Glomerular visceral epithelial cell (primary cell): ENCODE measurements around the gene ALAD.
"Not testable (repeated sequence)": the region's sequence is repeated elsewhere in the genome, so short reads cannot be mapped to it uniquely, and the experiment has no call there.

ENCODE experiments used
- DNase-seq: peaks from one replicate; pipeline ENCODE4 v3.0.0-alpha.2; 2016; ENCODE audit errors: extremely low spot score

The ALAD gene

DNA sequence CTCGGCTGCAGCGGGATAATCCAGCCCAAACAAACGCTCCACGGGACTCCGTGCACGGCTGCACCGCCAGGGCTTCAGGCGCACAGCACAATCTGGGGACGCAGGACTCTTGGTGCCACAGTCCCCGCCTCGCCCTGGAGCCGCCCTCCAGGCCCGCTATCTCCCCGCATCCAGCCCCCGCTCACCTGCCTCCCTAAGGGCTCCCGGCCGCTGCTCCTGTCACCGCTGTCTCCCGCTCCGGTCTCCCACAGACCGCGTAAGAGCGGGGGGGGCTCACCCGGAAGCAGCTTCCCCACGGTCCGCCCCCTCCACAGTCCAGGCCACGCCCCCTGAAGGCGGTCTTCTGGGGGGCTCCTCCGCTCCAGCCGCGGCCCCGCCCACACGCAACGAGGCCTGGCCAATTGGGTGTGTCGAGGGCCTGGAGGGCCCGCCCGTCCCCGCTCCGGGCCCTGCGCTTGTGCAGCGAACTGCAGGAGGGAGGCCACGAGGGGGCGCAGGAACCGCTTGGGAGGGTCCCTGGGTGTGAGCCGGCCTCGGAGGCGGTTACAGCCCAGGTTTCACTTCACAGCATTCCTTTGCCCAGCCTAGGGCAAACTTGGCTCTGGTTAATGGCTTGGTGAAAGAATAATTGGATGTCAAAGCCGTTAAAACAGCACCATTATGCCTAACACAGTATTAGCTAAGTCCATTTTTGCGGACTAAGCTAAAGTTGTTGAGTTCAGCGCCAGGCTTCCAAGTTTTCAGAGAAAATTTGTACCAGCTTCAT, at the start of gene ALAD:
Gene ALAD (minus strand): TSS at position 258 of the 766 bp plus-strand sequence. CDS start 7,725 bp downstream, outside the sequence.
- DNase-seq = peak; percentile 99

DNA sequence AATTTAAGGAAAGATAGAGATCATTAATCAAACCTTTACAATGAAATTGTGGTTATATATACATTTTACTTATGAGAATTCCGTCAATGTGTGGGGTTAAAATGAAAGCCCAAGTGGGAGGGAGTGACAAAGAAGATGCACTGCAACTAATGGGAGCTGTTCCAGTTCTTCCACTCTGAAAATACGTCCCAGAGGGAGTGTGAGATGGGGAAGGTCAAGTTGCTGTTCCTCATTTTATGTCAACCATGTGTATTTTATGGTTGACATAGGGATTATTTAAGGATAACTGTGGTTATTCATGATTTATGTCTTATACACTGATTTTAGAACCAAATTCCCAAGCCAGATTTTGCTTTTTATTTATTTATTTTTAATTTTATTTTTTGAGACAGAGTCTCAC, 48.3 kb upstream of the ALAD start:
- DNase-seq = no peak

DNA sequence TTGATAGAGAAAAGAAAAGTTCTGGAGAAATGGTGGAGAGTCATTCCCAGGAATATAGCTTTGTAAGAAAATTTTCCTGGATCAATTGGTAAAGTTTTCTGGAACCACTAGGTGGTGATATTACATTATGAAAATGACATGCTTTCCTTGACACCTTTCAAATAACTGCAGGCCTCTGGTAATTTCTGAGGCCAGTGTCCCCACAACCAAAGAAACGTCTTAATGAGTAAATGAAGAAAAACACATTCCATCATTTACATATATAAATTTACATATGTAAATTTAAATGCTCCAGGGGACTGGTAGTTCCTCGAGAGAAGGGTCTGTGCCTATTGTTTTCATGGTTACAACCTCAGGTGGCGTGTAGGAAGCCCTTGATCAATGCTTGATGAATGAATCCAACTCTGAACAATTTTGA, 45.2 kb upstream of the ALAD start:
- DNase-seq = peak; percentile 58

DNA sequence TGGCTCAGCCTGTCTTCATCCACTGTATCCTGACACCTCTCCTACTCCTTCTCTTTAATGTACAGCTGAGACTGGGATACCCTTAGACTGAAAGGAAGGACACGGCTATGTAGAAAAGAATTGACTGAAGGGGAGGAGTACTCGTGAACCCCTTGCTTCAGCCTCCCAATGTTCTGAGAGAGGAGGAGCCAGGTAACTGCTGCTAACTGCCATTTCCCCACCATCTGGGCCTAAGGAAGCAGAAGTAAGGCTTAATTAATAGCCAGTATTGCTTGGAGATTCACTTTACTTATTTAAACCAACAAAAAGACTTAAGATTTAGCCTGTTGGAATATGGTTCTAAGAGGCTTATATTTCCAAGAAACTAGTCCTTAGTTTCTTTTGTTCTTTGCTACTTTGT, 43.7 kb upstream of the ALAD start:
- no peak for DNase-seq

DNA sequence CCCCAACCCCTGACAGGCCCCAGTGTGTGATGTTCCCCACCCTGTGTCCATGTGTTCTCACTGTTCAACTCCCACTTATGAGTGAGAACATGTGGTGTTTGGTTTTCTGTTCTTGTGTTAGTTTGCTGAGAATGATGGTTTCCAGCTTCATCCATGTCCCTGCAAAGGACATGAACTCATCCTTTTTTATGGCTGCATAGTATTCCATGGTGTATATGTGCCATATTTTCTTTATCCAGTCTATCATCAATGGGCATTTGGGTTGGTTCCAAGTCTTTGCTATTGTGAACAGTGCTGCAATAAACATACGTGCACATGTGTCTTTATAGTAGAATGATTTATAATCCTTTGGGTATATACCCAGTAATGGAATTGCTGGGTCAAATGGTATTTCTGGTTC, 36.6 kb upstream of the ALAD start:
- not testable (repeated sequence) for DNase-seq

DNA sequence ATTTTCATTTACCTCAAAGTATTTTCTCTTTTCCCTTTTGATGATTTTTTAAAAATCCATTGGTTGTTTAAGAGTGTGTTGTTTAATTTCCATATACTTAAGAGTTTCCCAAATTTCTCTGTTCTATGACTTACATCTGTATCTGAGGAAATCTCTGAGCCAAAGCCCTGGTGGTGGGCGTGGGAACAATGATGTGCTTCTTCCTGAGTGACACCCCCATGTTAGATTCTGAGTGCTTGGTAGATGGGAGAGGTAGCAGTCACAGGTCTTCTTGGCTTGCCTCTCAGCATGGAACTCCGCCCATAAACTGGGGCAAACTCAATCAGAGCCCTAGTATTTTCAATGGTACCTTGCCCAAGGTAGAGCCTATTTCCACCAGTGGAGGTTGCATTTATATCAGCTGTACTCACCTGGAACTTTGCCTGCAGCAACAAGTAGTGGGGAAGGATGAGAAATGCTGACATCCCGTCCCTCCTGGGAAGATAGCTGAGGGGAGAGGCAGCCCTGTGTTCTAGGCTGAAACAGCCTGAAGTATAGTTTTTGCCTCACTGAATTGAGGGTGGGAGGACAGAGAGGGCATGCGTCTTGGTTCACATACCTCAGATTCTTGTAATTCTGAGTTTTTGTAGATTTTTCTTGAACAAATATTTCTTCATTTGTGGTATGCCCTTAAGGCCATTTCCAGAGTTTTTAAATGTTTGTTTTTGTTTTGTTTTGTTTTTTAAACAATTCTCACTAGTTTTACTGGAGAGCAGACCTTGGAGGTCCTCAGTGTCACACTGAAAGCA, 35.8 kb upstream of the ALAD start:
- DNase-seq = no peak

DNA sequence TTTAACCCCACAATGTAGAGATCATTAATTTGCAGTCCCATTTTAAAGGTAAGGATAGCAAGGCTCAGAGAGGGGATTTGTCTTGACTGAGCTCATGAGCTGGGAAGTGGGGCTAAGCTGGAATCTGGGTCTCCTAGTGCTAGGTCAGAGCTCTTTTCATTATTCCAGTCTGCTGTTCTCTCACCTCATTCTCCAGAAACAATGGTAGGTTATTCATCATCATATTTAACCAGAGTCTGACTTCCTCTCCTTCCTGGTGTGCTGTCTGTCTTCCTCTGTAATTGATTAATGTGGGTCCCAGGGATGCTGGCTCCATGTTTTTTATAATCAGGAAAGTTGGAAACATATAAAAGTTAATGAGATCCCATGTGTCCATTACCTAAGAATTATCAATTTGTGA, 30.1 kb upstream of the ALAD start:
- no peak for DNase-seq

DNA sequence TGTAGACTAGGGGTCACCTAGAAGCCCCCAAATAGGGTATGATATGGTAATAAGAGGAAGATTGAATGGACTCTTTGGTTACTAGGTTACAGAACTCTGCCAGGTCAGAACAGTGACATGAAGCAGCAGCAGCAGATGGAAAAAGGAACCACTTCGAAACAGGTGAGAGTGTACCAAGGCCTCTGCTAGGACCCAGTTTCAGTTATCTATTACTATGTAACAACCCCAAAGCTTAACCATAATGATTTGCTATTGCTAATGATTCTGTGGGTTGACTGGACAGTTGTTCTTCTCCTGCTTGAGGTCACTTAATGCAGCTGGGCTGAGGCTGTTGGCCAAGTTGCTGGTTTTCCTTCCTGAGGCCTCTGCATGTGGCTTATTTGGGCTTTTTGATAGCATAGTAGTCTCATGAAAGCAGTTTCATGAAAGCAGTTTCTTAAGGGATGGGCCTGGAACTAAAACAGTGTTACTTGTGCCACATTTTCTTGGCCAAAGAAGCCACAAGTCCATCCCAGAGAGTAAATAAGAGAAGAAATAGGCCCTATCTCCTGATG, 27.1 kb upstream of the ALAD start:
- no peak for DNase-seq

DNA sequence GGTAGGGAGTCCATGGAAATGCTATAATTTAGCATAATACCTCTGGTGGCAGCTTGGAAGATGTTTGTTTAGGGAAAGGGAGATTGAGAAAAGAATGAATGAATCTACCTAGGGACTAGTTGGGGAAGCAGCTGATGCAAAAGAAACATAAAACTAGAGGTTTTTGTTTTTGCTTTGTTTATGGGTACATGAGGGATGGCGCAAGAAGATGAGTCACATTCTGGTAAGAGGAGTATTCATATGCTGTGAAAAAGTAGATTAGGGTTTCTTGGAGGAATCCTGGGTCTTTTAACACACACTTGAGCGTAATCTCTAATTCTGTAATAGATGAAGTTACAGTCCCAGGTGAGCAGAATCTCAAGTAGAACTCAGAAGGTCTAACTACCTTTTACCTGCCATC, 26.5 kb upstream of the ALAD start:
- no peak for DNase-seq

DNA sequence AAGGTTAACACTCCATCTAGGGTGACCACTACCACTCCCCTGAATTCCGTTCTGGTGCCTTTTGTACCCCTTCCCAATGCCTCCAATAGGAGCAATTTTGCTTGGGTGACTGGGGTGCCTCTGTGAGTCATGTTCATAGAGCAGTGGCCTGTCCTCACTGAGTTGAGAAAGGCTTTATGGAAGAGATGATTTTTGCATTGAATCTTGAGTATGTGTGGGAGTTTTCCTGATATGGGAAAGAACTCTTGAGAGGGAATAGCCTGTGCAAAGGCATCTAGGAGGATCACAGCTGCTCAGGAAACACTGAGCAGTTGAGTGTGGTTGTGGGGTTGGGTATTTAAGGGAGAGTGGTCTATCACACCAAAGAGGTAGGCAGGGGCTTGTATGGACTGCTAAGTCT, 25.6 kb upstream of the ALAD start:
- DNase-seq = no peak

DNA sequence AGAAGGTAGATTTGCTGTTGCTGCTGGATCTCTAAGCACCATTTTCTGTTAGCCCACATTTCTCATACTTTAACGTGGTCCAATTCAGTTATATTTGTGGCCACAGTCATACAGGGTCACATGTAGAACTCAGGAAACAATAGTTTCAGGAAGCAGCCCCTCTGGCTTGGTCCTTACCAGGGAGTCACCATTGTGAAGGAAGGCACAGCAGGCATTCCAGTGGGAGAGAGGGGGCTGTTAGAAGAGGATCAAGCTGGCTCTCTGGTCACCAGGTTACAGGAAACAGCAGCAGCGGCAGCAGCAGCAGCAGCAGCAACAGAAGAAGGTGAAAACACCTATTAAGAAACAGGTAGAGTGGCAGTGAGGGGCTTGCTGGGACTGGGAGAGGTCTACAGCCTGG, 24.0 kb upstream of the ALAD start:
- DNase-seq = no peak

DNA sequence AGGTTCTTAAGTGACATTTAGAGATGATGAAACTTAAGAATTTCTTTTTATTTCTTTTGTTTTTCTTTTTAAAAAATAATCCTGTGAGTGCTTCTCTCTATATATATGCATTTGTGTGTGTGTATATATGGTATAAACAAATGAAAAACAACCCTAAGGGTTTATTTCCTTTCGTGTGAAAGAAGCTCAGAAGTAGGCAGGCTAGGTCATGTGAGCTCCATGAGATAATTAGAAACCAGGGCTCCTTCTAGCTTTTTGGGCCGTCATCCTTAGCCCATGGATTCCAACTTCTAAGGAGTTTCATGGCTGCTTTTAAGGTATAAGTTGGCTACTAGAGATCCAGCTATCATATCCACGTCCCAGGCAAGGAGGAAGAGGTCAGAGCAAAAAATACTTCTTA, 20.6 kb upstream of the ALAD start:
- DNase-seq = no peak

DNA sequence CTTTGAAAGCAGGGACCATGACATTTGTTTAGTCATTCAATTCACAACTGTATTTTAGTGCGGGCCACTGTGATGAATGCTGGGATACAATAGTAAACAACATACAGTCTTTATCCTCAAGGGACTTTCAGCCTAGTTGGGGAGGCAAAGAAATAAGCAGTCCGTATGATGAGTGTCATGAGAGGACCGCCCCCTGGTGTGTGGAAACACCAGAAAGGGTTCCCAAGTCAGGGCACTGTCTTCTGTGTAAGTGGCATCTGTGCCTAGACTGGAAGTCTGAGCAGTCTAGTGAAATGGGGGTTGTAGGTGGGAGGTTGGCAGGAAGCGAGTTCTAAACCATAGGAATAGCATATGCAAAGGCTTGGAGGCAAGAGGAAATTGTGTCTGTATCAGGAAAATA, 16.3 kb upstream of the ALAD start:
- no peak for DNase-seq

DNA sequence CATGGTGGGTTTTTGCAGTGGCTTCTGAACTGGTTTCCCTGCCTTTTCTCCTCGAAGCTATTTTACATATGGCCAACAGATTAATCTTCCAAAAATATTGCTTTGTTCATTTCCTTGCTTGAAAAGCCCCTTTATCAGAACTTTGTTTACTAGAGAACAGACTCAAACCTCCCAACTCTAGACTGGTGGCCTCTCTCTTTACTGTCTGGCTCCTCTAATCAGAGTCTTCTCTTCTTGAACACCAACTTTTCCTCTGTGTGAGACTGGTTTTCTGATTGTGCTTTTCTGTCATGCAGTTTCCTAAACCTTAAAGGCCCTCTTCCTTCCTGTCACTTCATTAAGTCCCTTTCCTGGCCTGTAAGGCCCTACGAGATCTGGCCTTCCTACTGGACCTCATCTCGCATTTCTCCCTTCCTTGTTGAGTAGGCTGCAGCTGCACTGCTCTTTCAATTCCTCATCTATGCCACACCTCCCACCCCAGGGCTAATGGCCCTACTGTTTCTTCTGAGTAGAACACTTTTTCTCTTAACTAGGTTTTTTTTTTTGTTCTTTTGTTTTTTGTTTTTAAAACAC, 15.2 kb upstream of the ALAD start:
- DNase-seq = no peak

DNA sequence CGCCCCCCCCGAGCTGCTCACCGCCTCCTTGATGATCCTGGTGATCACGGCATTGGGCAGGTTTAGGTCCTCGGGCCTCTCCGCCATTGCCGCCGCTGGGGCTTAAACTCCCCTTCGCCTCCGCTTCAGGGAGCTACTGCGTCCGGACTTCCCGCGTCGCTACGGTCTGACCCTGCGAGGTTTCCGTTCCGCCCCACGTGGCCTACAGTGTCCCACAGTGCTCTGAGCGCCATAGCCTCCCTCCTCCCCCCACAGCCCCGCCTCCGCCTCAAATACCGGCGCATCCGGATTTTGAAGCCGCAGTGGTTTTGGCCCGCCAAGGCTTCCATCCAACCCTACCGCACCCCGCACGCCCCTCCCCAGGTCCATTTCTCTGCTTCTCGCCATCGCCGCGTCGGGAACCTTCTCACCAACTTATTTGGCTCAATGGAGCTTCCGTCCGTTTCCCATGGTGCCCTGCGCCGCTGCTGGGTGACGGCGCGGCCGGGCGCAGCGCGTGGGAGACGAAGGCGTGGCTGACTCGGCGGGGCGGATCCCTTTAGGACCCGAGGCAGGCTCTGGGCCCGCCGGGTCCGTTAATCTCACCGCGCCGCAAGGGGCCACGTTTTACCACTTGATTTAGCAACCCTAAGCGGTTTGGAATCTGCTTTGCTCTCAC, 9.3 kb upstream of the ALAD start, which contains the start of the genes C9orf43 and POLE3:
Gene C9orf43 (plus strand): TSS at position 541 of the 658 bp plus-strand sequence. CDS start 2,747 bp downstream, outside the sequence.
Gene POLE3 (minus strand): TSS at position 469 of the 658 bp plus-strand sequence. CDS start 382 bp downstream, at position 87.
- DNase-seq = peak; percentile 95

DNA sequence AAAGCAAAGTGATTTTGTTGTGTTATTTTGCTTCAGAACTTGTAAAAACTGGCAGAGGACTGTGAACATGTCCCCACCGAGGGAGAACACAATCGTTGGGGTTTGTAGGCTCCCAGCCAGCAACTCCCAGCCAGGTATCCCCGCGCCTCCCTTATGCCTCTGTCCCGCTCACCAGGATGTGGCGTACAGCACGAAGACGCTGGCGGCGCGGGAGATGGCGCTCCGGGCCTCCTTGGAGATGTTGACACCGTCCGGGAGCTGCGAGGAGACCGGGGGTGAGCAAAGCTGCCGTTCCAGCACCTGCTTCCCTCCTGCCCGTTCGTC, 8.8 kb upstream of the ALAD start:
- no peak for DNase-seq

DNA sequence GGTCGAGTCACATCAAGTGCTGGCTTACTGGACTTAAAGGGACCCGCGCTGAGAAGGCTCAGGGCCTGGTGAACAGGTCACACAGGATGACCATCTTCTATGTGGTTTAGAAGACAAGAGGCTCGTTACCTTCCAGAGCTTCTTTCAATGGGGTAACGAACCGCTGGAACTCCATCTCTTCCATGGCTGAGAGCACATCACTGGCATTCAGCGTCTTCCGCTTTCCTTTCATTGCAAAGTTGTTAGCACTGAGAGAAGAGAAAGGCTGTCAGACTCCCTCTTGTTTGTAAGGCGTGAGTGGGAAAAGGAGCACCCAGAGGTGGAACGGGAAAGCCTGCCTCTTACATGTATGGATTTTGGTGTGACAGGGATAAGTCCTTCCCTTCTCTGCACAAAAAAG, 8.4 kb upstream of the ALAD start:
- no peak for DNase-seq

DNA sequence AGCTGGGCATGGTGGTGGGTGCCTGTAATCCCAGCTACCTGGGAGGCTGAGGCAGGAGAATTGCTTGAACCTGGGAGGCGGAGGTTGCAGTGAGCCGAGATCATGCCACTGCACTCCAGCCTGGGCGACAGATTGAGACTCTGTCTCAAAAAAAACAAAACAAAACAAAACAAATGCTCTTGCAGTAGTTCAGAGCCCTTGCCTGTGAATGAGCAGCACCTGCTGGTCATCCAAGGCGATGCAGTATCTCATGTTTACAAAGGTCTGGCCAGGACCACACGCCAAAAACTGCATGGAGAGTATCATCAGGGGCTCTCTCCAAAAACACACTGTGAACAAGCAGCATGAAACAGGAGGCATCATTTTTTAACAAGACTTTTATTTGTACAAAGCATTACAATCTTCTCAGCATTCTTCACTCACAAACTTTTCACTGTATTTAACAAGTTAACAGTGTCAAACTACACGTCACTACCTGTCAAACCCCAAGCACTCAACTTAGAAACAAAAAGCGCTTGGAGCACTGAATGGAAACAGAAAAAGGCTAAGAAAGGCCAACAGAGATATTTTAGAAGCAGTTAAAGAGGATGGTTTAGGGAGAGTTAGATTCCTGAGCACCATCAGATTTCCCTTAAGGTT, 5.9 kb upstream of the ALAD start:
- peak; percentile 65 for DNase-seq

DNA sequence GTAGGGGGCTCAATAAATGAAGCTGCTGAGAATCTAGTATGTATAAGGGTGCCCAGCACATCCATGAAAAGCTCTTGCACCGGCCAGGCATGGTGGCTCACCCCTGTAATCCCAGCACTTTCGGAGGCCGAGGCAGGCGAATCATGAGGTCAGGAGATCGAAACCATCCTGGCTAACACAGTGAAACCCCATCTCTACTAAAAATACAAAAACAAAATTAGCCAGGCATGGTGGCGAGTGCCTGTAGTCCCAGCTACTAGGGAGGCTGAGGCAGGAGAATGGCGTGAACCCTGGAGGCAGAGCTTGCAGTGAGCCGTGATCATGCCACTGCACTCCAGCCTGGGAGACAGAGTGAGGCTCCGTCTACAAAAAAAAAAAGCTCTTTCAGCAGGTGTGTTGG, 5.3 kb upstream of the ALAD start:
- DNase-seq = not testable (repeated sequence)

DNA sequence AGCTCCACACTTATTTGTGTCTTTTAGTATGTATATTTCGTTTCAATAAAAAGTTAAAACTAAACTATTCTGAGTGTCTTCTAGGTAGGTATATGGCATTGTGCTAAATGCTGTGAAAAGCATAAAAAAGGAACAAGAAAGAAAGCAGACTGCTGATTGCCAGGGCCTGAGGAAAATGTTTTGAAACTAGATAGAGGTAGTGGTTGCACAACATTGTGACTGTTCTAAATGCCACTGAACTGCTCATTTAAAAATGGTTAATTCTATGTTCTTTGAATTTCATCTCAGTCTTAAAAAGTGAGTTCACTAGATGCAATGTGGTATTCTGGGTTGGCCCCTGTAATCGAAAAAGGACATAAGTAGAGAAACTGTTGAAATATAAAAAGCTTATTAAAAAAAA, 2.6 kb upstream of the ALAD start:
- DNase-seq = no peak

DNA sequence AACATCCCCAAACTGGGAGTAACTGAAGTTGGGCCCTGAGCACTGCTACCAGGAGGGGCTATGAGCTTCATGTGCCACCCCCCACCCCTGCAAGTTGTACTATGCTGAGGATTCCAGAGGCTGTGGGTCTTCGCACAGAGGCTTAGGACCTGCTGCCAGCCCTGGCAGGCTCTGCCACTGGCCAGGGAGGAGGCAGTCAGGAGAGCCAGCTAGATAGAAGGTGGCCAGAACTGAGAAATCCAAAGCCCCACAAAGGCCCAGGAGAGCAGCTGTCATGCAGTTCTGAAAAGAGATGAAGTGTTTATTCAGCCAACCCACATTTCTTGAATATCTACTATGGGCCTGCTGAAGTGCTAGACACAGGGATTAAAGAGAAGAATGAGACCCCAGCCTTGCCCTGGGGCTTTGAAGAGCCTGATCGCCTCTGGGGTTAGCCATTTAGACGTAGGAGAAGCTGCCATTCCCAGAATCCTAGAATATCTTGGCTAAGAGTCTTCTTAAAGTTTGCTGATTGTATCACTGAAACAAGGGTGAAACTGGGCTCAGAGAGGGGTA, 1.4 kb downstream of the ALAD start:
- no peak for DNase-seq
